Epithelial cell of prostate (primary cell): ENCODE data around the gene TOM1L2.

Experiments used
- DNase-seq: peaks from one replicate; pipeline ENCODE4 v3.0.0-alpha.2; 2011; ENCODE audit warnings: low read depth, low spot score
- H3K27ac ChIP-seq: fragments of 450-650 bp; 2 replicates; pipeline ENCODE4 v1.5.1; 2017; ENCODE audit warnings: mild to moderate bottlenecking

Gene TOM1L2

DNA sequence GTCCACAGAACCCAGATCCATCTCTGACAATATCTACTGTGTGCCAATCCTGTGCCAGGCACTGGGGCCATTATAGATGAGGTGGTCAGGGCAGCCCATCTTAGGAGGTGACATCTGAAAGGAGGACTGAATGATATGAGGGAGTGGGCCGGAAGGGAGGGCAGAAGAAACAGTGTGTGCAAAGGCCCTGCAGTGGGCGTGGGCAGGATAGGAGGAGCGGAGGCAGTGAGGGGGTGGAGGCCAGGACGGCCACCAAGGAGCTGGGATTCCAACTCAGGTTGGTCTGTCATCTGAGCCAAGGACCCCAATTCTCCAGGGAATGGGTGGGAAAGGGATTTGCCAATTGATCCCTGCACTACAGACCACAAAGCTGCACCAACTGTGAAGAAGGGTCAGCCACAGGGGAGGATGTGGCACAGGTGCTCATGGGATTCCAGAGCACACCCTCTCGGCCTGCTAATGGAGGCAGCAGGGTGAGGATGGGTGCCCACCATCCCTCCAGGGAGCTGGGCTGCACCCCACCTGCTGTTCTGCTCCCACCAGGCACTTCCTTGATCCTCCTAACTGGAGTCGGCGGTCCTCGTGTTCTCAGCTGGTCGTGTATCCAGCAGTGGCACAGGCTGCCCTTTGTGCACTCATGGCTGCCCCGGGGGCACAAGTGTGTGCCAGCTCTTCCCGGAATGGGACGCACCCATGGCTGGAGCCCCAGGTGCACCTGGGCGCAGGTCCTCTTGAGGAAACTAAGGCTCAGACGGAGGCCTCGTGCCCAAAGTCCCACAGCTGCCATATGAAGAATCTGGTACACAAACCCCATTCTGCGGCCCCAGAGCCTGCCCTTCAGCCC lies 145.0 kb downstream of the TOM1L2 start:
- no peak for DNase-seq
- peak overlapping the region; percentile 97 for H3K27ac ChIP-seq

DNA sequence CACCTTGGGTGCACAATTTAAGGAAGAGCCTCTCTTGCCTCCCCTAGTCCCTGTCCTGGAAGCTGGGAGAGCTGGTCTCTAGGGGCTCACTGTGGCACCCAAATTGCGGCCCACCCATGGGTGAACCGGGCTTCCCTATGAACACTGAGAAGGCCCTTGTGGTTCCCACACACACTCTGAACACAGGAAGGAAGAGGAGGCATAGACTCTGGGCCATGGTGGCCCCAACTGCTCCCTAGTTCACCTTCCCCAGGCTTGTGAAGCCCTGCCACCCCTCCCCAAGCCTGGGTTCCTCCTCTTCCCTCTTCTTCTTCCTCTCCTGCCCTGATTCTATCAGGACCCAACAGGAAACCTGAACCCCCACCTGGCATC lies 145.9 kb downstream of the TOM1L2 start:
- DNase-seq, result no peak
- peak overlapping the region; percentile 97 for H3K27ac ChIP-seq

DNA sequence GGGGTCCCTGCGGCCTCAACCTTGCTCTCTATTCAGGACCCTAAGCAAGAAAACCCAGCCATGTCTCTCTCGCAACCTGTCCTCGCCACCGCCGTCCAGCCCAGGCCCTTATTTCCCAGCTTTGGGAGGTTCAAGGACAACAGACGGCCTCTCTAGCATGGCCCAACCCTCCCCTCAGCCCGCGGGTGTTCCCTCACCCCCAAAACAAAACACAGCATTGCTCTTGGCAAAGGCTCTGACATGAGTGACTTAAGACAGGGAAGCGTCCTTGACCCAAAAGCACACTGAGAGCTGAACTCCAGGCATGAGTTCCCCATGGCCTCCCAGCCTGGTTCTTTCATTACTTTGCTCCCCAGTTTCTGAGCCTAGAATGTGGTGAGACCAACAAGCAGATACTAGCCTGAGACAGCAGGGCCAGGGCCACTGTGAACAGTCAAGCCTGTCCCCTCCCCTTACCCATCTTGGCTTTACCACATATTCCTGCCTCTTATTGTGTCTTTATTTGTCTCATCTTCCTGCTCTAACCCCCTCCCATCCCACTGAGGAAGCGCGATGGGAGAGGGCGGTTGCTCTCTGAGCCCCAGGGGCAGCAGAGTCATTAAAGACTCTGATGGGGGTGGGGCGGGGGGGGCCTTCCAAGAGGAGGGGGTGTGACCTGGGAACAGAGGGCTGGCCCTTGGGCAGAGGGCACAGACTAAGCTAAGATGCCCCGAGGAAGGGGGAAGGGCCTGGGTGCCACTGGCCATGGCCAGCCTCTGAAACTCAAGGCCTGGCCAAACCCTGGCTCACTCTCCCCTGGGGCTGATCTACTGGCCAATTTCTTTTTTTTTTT lies 147.2 kb downstream of the TOM1L2 start:
- H3K27ac ChIP-seq, result peak overlapping the region; percentile 97

DNA sequence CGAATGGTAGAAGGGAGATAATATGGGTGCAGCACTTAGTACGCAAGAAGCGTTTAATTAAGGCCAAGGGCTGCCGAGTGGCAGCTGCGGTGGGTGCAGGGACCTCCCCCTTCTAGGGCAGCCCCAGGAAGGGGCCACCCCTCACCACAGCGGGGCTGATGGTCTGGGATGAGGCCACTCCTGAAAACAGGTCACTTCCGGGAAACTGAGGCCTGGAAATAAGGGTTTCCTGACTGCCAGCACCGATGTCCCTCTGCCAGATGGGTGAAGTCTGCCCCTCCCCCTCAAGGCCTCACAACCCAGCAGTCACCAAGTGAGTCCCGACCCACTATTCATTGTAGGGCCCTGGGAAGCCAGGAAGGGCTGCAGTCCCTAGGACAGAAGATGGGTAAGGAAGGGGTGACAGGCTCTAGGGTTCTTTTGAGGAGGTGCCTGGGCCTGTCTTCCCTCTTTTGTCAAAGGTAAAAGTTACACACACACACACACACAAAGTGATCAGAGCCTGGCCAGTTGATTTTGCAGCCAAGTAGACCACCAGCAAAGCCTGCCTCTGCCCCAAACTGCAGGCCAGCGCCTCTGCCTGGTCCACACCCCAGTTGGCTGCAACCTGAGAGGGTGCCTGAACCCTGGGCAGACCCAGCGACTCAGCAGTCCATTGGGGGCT lies 147.9 kb downstream of the TOM1L2 start:
- H3K27ac ChIP-seq, result peak overlapping the region; percentile 97
- no peak for DNase-seq

More for the DNA sequence above, 147.2 kb downstream of the TOM1L2 start:
- DNase-seq, result no peak

DNA sequence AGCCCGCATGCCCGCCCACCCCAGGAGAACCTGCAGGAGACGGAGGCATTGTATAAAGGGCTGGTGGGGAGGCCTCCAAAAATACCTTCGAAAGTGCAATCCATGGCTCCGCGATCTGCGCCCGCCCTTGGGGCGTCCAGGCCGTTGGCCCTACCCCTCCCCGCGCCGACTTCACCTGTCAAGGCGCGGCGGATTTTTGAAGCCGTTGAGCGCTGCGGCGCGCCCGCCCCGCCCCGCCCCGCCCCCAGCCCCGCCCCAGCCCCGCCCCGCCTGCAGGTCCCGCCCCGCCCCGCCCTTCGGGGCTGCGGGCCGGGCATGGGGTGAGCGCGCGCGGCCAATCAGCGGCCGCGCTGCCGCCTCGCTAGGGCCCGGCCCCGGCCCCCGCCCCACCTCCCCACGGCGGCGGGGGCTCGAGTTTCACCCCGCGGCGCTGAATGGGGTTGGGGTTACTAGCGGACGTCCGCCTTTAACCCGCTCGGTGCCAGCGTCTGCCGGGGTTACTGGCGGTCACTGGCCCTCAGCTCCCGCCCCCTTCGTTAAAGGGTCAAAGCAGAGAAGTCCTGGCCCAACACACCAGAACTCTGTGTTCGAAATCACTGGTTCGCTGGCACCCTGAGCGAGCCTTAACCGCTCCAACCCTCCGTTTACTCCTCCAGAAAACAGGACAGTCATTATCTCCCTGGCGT lies 148.6 kb downstream of the TOM1L2 start:
- DNase-seq, result no peak
- H3K27ac ChIP-seq, result peak overlapping the region; percentile 97

DNA sequence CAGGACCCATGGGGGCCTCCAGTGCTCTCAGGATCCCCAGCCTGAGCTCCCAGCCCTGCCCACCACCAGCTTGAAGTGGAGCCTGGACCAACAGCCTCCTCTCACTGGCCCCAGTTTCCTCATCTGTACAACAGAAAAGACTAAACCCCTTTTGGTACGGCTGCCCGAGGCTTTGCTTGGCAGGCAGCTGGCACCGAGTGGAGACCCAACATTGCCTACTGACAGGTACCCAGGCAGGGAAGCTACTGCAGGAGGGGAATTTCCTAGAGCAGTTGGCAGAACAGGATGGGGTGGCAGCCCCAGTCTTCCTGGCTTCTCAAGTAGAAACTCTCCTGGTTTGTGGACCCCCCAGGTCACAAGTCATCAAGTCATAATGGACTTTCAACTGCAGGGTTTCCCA lies 149.6 kb downstream of the TOM1L2 start:
- no peak for DNase-seq
- peak overlapping the region; percentile 97 for H3K27ac ChIP-seq

DNA sequence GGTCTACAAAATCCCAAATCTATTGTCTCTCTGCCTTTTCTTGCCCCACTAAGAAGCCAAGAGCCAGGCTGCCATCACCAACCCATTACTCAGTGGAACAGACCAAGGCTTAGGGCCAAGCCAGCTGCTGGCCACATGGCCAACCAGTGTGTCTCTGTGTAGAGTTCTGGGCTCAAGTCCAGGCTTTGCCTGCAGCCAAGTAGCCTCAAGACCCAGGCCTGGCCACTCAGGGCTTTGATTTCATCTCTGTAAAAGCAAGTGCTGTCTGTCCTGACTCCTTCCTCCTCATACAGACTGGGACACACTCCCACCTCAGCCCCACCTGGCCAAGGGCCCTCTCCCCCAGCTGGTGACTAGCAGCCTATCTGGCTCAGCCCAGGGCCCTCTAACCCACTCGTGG lies 150.0 kb downstream of the TOM1L2 start:
- peak overlapping the region; percentile 97 for H3K27ac ChIP-seq
- DNase-seq, result no peak

DNA sequence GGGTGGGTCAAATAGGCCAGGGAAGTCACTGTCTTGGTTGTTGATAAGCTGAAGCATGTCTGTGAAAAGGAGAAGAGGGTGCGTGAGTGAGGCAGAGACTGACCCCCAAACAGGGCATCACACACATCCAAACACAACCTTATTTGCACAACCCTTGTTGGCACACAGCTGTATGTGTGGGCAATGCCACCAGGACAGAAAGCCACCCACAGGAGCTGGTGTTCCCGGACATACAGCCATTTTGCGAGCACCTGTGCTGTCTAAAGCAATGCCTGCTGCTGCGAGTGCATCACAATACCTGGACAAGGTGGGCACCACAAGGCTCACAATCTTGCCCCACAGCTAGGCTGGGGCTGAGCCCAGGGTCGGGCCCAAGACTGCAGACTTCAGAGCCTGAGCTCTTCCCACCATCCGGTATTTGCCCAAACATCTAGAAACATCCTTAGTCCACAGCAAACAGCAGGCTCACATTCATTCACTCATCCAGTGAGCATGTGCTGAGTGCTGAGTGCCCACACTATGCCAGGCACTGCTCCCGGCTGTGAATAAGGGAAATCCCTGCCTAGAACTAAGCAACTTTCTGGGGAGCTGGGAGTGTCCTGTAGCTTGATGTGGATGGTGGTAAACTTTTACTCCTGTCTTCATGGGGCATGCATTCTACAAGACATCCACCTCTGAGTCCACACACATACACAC lies 151.6 kb downstream of the TOM1L2 start:
- DNase-seq, result no peak
- peak overlapping the region; percentile 97 for H3K27ac ChIP-seq

DNA sequence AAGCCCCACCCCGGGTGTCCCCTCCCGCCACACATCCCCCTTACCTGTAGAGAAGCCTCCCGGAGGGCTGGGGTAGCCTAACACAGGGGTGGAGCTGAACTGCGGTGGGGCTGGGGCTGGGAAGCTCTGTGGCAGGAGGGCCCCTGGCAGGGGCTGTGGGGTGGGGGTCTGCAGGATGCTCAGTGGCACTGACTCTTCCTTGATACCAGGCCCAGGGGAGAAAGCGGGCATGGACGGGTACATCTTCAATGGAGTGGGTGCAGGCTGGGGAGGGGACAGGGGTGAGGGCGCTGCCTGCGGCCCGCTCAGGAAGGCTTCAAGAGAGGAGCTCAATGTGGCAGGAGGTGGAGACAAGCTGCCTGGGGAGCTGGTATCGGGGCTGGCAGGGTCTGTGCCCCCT lies 152.2 kb downstream of the TOM1L2 start:
- peak overlapping the region; percentile 97 for H3K27ac ChIP-seq
- DNase-seq, result no peak

DNA sequence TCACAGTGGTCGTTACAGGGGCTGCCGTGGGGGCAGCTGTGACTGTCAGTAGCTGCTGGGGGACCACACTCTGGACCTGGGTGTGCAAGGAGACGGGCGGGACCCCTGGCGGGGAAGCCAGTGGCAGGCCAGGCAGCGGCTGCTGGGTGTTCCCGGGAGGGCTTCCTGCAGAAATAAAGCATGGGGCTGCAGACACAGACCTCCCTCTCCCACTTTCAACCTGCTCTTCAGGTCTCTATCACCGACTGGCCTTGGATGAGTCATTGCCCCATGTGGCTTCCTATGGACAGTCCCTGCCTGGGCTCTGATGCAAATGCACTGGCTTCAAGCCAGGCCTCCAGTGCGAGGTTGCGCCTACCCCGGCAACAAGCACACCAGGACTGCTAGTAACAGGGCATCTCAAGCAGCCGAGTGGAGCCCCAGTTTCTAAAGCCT lies 152.6 kb downstream of the TOM1L2 start:
- H3K27ac ChIP-seq, result peak overlapping the region; percentile 97
- peak; percentile 59 for DNase-seq

DNA sequence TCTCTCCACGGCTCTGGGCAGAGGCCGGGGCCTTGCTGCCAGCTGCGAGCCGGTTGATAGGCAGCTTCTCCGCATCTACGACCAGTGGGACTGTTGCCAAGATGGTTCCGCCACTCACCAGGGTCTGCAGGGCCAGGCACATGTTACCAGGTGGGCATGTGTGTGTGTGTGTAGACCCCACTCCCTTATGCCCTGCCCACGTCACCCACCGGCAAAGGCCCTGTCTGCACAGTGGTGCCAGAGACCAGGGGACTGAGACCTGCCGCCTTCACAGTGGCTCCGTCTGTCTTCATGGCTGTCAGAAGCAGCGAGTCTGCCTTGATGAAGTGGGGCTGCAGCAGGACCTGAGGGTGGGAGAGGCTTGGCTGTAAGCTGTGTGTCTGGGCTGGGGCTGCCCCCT lies 153.1 kb downstream of the TOM1L2 start:
- no peak for DNase-seq
- H3K27ac ChIP-seq, result peak overlapping the region; percentile 97

DNA sequence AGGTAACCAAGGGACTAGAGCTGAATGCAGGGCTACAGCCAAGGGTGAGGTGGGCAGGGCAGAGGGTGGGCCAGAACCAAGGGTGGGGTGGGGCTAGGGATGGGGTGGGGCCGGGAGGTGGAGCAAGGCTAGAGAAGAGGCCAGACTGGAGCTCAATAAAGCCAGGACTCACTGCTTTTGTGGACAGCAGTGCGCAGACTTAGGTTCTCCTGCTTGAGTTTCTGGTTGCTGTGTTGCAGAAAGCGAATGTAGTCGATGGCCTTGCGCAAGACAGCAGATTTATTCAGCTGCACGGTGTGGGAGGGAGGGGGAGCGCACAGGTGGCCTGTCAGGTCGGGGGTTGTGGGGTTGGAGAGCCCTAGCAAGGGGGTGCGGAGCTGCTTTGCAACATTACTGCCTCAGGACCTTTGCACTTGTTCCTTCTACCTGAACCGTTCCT lies 154.1 kb downstream of the TOM1L2 start:
- no peak for DNase-seq
- H3K27ac ChIP-seq, result no peak overlapping the region

DNA sequence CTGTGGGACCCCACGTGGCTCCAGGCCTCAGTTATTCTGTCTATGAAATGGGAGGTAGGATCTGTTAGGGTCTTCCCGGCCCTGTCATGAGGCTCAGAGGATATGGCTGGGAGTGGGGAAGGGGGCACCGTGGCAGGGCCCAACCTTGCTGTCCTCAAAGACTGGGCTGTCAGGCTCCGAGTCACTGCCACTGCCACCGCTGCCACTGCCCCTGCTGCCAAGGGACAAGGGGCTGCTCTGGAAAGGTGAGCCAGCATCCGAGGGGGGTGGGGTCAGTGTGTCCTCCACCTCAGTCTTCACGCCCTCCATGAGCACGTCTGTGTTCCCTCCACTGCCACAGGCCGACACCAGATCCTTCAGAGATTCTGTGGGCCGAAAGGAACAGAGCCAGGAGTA lies 154.7 kb downstream of the TOM1L2 start:
- H3K27ac ChIP-seq, result no peak overlapping the region
- no peak for DNase-seq

DNA sequence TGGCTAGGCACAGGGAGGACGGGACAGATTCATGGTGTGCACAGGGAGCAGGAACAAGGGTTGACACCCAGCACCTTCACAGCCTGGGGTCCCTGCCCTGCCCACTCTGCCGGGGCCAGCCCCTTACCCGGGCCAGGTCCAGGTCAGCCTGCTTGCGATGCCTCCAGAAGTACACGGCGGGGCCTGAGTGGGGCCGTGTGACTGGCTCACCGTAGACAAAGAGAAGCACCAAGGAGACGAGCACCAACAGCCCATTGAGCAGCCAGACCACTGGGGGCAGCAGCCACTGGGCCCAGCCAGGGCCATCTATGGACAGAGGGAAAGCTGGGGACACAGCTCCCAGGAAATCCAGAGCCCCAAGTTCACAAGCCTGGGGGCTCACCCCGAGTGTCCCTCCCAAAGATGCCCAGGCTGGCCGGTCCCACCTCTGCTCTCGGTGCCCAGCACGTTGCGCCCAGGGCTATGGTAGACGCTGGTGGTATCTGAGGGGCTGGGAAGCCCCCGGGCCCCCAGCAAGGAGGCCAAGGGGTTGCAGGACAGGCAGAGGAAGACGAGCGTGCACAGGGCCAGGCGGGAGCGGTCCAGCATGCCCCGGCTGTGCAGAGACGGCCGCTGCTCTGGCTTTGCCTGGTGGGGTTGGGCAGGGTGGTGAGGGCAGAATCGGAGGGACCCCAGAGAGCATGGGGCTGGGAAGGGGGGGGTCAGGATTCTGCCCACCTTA lies 155.2 kb downstream of the TOM1L2 start:
- no peak overlapping the region for H3K27ac ChIP-seq
- DNase-seq, result no peak

DNA sequence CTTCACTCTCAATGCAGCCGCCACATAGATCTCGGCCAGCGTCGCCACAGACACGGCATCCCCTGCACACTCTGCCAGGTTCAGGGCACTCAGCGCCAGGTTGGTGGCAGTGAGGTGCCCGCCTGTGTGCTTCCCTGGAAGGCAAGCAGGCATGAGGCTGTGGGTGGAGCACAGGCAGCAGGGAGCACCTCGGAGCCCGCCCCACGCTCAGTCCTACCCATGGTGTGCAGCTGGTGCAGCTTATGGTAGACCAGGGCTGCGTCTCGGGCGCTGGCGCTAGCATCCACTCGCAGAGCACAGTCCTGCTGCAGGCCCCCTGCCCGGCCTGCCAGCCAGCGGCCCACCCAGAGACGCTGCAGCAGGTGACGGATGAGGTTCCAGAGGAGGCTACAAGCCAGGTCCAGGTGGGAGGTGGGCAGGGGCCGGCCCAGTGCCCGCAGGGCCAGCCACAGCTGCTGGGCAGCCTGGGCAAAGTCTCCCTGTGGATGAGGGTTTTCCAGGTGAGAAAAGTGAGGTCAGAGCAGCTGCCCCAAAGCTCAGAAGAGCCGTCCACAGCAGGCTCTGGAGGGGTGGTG lies 155.9 kb downstream of the TOM1L2 start:
- no peak overlapping the region for H3K27ac ChIP-seq
- no peak for DNase-seq

DNA sequence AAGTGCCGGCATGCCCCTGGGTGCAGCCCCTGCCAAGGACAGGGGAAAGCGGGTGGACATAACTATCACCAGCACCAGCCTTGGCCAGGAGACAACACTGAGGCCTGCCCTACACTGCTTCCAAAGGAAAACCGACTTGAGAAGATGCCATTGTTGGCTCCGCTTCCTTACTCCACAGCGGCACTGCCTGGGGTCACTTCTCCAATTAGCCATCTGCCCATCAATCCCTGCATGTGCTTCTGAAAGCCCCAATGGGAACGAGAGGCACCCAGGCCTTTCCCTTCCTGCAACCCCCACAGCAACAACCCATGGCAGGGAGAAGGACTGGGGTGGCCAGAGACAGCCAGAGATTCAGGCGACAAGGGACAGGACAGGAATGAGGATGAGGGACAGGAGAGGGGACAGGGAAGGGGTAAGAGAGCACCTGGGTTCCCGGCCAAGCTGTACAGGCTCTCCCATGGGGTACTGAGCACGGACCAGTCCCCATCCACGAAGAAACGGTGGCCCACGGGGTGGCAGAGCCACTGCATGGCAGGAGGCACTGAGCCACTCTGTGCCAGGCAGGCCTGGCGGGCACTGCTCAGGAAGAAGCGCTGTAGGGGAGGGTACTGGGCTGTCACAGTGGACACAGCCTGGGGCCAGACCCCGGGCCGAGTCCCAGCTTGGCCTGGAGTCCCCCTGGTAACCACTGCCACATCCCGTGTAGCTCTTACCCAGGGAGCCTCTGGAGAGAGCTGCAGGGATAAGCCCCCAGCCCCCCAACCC lies 156.6 kb downstream of the TOM1L2 start:
- H3K27ac ChIP-seq, result peak overlapping the region; percentile 9
- DNase-seq, result no peak

DNA sequence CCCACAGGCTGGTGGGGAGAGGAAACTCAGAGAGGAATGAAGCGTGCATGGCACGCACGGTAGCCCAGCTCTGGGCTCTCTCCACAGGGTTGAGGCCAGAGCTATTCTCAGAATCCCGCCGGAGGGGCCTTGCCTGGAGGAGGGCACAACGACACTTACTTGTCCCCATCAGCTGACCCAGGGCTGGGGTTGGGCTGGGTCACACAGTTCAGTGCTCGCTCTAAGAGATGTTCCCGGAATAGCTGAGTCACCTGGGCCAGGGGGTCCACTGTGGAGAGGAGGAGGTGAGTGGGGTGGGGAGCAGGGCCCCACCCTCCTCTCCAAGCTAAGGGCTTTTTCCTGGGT lies 157.2 kb downstream of the TOM1L2 start:
- H3K27ac ChIP-seq, result peak overlapping the region; percentile 9
- DNase-seq, result no peak
